Prostate gland (tissue), 2 donors: Measurements from ENCODE around the gene MMP25. TPM values are rescaled to one million over a fixed set of nuclear protein-coding genes. Genes with fewer than 3 reads are reported as not detected.

Source experiments
- DNase-seq: peaks from one replicate; pipeline ENCODE4 v3.0.0-alpha.2; 2019; ENCODE audit warnings: low spot score
- H3K27ac ChIP-seq, 2 donors: fragments of 200-600 bp; sonication (generic); 2 replicates each; pipeline ENCODE4 v1.5.1; 2017 to 2019
- H3K27me3 ChIP-seq: fragments of 200-600 bp; sonication (generic); replicated peaks from 2 replicates; pipeline ENCODE4 v1.5.1; 2019; ENCODE audit not compliant: insufficient read depth
- H3K36me3 ChIP-seq, 2 donors: fragments of 200-600 bp; sonication (generic); 1 replicate in 1 of 2; 2 replicates in 1 of 2; pipeline versions ENCODE4 v1.5.1 to v1.8.1; 2017 to 2019
- H3K4me1 ChIP-seq: fragments of 200-600 bp; sonication (generic); replicated peaks from 2 replicates; pipeline ENCODE4 v1.5.1; 2019
- H3K4me3 ChIP-seq, 2 donors: fragments of 200-600 bp; sonication (generic); 2 replicates each; pipeline ENCODE4 v1.5.1; 2017 to 2019
- H3K9me3 ChIP-seq: fragments of 200-600 bp; sonication (generic); 2 replicates; pipeline ENCODE4 v1.5.1; 2017
- POLR2A ChIP-seq: fragments of 450-650 bp; IDR thresholded peaks from one replicate; pipeline ENCODE4 v1.6.1; 2016; ENCODE audit warnings: antibody characterized with exemption, mild to moderate bottlenecking
- POLR2AphosphoS5 ChIP-seq: sonication (generic); formaldehyde crosslinking; IDR thresholded peaks from one replicate; pipeline ENCODE4 v1.6.1; 2017; ENCODE audit warnings: antibody characterized with exemption
- WGBS: methylation state at CpG from one replicate; pipeline ENCODE4 v1.1.5; 2018; 5-methylcytosine and 5-hydroxymethylcytosine counted together
- intact Hi-C: fragments of 100-400 bp; cut with DNase I; formaldehyde crosslinking; loops from one replicate; pipeline ENCODE4 v1.14.2; 2022
- total RNA-seq, 2 donors: library from RNA; depleted of rRNA; stranded (reverse); fragments of >200 nt; gene quantifications; one replicate each; pipeline ENCODE4 v1.1.0, GENCODE V29; 2016
- TF ChIP-seq, protein P1 (sequence below), 4 experiments: fragments of 200-600 bp in 2 of 4; fragments of 450-650 bp in 2 of 4; sonication (generic) in 2 of 4; IDR thresholded peaks; 1 replicate in 3 of 4; 2 replicates in 1 of 4; pipeline ENCODE4 v1.5.1; 2016 to 2019; ENCODE audit warnings: antibody characterized with exemption in 4 of 4, mild to moderate bottlenecking in 2 of 4, moderate library complexity in 2 of 4

Gene MMP25
- total RNA-seq, 2 donors from 2014 or later = 0.74 to 1.4 TPM

DNA sequence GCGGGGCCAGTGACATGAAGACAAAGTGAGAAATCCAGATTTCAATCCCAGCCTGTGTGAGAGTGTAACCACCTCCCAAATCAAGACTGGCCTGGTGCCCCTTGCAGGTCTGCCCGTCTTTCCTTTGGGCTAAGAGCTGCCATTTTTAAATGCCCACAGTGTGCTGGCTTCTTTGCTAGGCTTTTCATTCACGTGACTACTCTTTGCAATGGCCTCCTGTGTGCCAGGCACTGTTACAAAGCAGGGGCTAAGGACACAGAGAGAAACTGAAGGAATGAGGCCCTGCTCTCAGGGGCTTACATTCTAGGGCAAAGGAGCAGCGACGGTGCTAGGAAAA lies 53.0 kb downstream of the MMP25 start:
- WGBS = 63% methylated on average over 5 of the region's 5 CpGs
- TF ChIP-seq POLR2AphosphoS5 (no peak), POLR2A (no peak)
- TF ChIP-seq, protein P1, sequence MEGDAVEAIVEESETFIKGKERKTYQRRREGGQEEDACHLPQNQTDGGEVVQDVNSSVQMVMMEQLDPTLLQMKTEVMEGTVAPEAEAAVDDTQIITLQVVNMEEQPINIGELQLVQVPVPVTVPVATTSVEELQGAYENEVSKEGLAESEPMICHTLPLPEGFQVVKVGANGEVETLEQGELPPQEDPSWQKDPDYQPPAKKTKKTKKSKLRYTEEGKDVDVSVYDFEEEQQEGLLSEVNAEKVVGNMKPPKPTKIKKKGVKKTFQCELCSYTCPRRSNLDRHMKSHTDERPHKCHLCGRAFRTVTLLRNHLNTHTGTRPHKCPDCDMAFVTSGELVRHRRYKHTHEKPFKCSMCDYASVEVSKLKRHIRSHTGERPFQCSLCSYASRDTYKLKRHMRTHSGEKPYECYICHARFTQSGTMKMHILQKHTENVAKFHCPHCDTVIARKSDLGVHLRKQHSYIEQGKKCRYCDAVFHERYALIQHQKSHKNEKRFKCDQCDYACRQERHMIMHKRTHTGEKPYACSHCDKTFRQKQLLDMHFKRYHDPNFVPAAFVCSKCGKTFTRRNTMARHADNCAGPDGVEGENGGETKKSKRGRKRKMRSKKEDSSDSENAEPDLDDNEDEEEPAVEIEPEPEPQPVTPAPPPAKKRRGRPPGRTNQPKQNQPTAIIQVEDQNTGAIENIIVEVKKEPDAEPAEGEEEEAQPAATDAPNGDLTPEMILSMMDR (IDR thresholded peaks at IDR 0.05) = no peak
- no peak for DNase-seq
- Histone ChIP-seq H3K4me1 (no peaks in the 10 kb centered on the region), H3K9me3 (no peaks in the 10 kb centered on the region), H3K4me3 (no peak overlapping the region), H3K36me3 (no peaks in the 10 kb centered on the region), H3K27me3 (no peaks in the 10 kb centered on the region), H3K27ac (no peak overlapping the region)
- intact Hi-C loops = no loop called here

DNA sequence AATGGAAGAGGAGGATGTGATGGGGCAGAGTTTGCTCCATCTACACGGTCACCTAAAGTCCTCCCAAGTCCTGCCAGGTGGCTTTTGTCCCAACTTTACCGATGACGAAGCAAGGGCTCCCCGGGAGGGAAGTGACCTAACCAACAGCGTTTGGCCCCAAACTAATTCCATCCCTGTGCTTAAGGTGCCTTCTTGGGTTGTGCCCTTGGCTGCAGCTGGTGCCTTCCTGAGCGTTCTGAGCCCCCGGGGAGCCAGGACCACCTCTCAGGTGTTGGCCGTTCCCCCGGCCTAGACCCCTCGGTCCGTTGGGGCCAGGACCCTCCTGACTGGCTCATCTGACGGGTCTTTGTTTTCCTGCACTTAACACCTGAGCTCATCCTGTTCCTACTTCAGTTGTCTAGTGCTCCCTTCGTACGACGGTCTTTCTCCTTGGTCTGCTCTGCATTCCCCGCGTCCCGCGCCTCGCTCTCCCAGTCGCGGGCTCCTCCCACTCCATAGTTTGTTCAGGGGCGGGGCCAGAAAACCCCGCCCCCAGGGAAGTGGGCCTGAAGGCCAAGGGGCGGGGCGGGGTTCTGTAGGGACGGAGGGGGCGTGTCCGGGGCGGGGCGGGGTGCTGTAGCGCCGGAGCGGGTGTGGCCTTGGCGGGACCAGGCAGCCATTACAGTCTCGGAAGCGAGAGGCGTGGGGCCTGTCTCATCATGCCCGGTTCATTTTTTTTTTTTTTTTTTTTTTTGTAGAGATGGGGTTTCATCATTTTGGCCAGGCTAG lies 53.6 kb downstream of the MMP25 start:
- intact Hi-C loops = no loop called here

DNA sequence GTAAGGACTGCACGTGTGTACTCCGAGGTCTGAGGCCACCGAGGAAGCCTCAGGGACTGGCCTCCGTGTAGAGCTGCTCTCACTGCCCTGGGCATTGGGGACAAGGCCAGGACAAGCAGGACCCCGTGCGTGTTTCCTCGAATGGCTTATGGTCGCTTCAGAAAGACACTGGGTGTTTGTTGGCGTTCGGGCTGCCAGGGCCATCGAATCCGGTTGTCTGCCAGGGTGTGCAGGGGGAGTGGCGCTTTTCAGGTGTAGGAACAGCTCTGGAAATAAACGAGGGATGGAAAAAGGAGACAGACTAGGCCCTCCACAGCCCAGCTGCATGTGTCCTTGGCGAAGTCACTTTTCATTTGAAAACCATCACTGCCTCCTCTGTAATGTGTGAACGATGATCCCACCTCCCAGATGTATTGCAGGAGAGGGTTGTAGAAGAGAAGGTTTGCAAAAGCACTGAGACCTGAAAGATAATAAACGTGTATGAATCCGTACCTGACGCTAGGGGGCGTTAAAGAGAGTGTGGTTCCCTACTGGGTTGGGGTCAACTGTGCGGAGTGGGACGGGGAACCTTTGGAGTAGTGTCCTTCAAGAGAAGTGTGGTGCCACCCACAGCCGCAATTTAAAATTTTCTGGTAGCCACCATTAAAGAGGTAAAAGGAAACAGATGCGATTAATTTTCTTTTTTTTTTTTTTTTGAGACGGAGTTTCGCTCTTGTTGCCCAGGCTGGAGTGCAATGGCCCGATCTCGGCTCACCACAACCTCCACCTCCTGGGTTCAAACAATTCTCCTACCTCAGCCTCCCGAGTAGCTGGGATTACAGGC lies 54.9 kb downstream of the MMP25 start:
- intact Hi-C loops = no loop called here
- 60% methylated on average over 29 of the region's 29 CpGs for WGBS
- Histone ChIP-seq H3K4me3 (no peak overlapping the region), H3K36me3 (no peaks in the 10 kb centered on the region), H3K9me3 (no peaks in the 10 kb centered on the region), H3K27ac (no peak overlapping the region), H3K4me1 (no peaks in the 10 kb centered on the region), H3K27me3 (no peaks in the 10 kb centered on the region)
- no peak for TF ChIP-seq POLR2A
- TF ChIP-seq POLR2AphosphoS5 = no peak
- TF ChIP-seq, protein P1 (IDR thresholded peaks at IDR 0.05) = peak in 1 of 4 experiments; percentile 33
- DNase-seq = no peak

More for the DNA sequence above, 53.6 kb downstream of the MMP25 start:
- Histone ChIP-seq H3K27me3 (no peaks in the 10 kb centered on the region), H3K4me3 (no peak overlapping the region), H3K4me1 (no peaks in the 10 kb centered on the region), H3K36me3 (no peaks in the 10 kb centered on the region), H3K9me3 (no peaks in the 10 kb centered on the region), H3K27ac (no peak overlapping the region)
- peak; percentile 91 for DNase-seq
- TF ChIP-seq POLR2AphosphoS5 (peak; percentile 45), POLR2A (no peak)
- TF ChIP-seq, protein P1 (IDR thresholded peaks at IDR 0.05) = no peak
- 4% methylated on average over 39 of the region's 39 CpGs for WGBS

DNA sequence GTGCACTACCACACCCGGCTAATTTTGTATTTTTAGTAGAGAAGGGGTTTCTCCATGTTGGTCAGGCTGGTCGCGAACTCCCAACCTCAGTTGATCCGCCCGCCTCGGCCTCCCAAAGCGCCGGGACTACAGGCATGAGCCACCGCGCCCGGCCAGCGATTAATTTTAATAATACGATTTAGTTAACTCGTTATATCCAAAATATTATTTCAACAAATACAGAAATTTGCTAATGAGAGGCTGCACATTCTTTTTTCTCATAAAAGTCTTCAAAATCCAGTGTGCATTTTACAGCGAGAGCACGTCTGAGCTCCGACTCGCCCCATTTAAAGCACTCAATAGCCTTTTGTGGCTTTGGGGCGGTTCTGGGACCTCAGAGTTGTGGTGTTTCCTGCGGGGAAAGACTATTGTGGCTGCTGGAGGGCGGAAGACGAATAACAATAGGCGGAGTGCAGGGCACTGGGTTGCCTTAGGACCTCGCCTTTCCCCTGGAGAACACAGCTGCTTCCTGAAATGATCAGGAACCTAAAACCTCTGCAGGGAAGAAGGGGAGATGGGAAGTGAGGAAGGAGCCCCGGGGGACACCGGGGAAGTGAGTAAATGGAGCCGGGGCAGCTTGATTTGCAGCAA lies 55.6 kb downstream of the MMP25 start:
- no peaks in the 10 kb centered on the region for H3K4me1 ChIP-seq
- TF ChIP-seq, protein P1 (IDR thresholded peaks at IDR 0.05) = no peak
- TF ChIP-seq POLR2AphosphoS5 = no peak
- no peak for TF ChIP-seq POLR2A
- no peak for DNase-seq
- H3K27ac ChIP-seq = no peak overlapping the region
- 58% methylated on average over 27 of the region's 27 CpGs for WGBS
- H3K9me3 ChIP-seq = no peaks in the 10 kb centered on the region
- no peak overlapping the region for H3K4me3 ChIP-seq
- no peaks in the 10 kb centered on the region for H3K36me3 ChIP-seq
- intact Hi-C loops = no loop called here
- no peaks in the 10 kb centered on the region for H3K27me3 ChIP-seq
